GM18861 (cell line): ENCODE measurements around the gene ST7.
"Not testable (repeated sequence)": the region's sequence is repeated elsewhere in the genome, so short reads cannot be mapped to it uniquely, and the experiment has no call there.

Source experiments
- ATAC-seq: cut with Tn5 transposase; IDR thresholded peaks from one replicate; pipeline ENCODE4 v1.9.1; 2021; ENCODE audit not compliant: unreplicated experiment

ST7 gene

GRCh38 chr7:116953372-116953905, at the start of gene ST7:
Gene ST7, plus strand, starts transcription at chr7:116953501. Its CDS starts 40 bp downstream, at chr7:116953541.
- ATAC-seq = peak; percentile 21

DNA sequence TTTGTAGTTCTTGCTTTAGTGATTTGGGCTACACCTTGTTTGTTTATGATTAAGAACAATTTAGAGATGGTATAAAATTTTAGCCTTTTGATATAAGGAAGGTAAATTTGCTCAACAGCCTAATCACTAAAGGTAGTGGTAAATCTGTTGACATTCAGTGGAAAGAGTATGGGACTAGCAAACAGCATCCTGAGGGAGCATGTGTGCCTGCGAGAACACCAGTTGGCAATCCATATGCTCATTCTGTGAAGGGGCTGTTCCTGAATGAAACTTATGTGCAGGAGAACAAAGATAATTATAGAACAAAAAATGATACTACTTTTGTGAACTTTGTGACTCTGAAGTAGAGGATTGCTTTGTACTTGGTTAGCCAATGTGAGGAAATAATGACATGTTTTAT, 46.9 kb upstream of the ST7 start:
- no peak for ATAC-seq

DNA sequence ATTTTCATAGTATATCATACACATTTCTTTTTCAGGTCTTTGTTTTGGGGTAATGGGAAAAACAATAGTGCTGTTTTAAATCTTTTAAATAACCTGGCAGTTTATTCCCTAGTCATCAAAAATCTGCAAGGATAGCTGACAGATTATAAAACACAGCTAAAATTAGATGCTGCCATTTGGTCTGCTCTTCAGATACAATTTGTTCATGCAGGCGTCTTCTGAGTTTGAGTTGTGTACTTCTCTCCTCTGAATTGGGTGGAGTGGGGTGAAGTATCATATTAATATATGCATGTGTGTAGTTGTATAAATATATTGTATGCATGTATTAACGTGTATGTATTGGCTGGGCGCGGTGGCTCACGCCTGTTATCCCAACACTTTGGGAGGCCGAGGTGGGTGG, 42.9 kb upstream of the ST7 start:
- no peak for ATAC-seq

DNA sequence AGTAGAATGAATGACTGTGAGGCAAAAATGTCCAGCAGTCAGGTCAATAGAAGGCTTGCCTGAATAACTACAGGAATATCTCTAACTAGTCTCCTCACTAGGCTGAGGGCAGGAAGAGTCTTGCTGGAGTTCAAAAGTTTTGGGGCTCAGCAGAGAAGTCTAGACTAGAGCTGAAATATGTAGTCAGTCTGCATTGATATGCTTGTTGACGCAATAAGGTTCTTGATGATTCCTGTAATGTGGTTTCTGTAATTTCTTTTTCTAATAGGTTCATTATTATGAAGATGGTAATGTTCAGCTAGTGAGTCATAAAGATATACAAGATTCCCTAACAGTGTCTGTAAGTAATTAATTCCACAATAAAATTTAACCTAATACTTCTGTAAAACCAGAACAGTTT, 41.5 kb upstream of the ST7 start:
- ATAC-seq = no peak

DNA sequence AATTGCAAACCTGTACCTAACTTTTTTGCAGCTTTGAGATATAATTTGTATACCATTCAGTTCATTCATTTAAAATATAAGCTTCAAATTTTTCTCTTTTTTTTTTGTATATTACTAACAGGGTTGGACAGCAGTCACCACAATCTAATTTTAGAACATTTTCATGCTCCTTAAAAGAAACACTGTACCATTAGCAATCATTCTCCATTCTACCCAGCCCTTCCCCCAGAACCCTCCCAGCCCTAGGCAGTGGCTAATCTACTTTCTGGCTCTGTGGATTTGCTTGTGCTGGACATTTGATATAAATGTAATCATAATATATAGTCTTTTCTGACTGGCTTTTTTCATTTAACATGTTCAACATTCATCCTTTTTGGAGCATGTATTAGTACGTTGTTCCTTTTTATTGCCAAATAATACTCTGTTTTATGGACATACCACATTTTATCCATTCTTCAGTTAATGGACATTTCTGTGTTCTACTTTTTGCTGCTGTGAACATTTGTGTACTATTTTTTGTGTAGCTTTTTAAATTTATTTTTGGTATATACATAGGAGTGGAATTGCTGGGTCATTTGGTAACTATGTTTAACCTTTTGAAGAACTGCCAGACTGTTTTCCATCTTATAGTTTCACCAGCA, 40.9 kb upstream of the ST7 start:
- no peak for ATAC-seq

- ATAC-seq = no peak
Observed at GRCh38 chr7:116918704-116919103, 34.6 kb upstream of the ST7 start.

GRCh38 chr7:116920359-116920758, 32.9 kb upstream of the ST7 start:
- ATAC-seq = no peak

DNA sequence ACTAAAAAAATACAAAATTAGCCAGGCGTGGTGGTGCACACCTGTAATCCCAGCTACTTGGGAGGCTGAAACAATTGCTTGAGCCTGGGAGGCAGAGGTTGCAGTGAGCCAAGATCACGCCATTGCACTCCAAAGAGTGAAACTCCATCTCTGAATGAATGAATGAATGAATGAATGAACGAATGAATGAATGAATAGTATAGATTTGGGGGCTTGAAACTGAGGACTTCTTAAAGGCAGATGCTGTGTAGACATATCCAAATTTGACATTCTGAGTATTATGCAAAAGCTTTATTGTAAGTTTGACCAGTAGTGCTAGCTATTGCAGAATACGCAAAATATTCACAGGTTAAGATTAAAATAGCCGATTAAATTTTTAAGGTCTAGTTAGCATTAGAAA, 30.8 kb upstream of the ST7 start:
- no peak for ATAC-seq

- no peak for ATAC-seq
Observed at GRCh38 chr7:116924741-116925140, 28.6 kb upstream of the ST7 start.

GRCh38 chr7:116929021-116929420, 24.3 kb upstream of the ST7 start:
- ATAC-seq = no peak

- ATAC-seq = peak; percentile 77
Observed at GRCh38 chr7:116929914-116930913, 23.1 kb upstream of the ST7 start.

- ATAC-seq = no peak
Observed at GRCh38 chr7:116932566-116932965, 20.7 kb upstream of the ST7 start.

DNA sequence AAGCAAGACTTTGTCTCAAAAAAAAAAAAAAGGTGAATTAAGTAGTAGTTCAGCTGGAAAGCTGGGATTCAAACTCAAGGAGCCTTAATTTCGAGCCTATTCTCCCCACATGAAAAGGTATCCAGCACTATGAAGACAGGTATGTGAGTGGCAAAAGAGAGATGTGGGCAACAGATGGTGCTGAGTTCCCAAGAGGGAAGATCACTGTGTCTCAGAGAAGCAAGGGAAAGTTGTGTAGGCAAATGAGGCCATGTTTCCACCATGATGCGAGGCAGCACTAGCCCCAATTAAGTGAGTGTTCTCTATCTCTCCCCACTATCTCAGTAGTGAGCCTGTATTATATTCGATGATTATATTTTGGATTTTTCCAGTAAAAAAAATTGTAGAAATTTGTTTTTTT, 19.8 kb upstream of the ST7 start:
- no peak for ATAC-seq

- ATAC-seq = no peak
Observed at GRCh38 chr7:116934580-116934979, 18.7 kb upstream of the ST7 start.

DNA sequence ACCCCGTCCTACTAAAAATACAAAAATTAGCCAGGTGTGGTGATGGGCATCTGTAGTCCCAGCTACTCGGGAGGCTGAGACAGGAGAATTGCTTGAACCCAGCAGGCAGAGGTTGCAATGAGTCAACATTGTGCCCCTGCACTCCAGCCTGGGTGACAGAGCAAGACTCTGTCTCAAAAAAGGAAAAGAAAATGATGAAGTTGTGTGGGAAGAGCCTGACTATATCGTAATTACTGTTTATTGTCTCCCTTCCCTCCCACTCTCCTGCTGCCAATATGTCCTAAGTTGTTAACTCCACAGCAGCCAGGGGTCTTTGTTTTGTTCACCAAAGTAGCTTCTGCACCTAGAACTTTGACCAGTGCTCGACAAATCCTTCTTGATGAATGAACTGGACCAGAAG, 16.5 kb upstream of the ST7 start:
- ATAC-seq = not testable (repeated sequence)

DNA sequence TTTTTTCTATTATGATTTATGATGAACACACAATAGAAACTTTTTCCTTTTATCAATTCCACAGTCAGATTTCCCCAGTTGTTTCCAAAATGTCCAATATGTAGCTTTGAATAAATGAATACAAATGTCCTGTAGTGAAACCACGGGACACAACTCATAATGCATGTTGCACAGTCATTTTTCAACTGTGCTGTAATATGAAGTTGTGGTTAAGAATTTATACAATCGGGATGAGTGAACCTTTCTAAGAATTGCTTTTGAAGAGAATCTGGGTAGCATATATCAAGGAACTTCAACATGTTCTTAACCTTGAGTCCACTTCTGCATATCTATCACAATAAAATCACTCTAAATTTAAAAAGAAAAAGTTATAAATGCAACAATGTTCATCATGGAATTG, 14.6 kb upstream of the ST7 start:
- ATAC-seq = no peak

DNA sequence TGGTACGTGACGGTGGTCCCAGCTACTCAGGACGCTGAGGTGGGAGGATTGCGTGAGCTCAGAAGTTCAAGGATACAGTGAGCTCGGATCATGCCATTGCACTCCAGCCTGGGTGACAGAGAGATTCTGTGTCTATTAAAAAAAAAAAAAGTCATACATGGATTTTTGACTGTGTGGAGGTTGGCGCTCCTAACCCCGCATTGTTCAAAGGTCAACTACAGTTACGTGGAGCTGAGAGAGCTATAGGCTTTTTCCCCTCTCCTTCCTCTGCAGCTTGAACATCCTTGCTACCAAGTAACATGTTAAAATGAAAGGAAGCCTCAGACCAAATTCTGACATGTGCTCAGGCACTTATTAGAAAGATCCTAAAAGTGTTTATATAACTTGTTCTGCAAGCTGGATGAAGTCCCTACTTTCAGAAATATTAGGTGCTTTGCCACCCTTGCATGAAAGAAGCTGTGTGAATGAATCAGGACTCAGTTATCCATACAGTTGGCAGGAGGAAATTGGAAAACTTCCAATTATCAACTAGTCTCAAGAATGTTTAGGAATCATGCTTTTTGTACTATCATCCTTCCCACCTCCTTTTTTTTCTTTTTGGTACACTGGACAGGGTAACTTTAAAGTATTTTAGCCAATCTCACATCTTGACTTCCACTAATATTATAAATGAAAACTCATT, 12.5 kb upstream of the ST7 start:
- ATAC-seq = no peak

- no peak for ATAC-seq
Observed at GRCh38 chr7:116942504-116942903, 10.8 kb upstream of the ST7 start.

DNA sequence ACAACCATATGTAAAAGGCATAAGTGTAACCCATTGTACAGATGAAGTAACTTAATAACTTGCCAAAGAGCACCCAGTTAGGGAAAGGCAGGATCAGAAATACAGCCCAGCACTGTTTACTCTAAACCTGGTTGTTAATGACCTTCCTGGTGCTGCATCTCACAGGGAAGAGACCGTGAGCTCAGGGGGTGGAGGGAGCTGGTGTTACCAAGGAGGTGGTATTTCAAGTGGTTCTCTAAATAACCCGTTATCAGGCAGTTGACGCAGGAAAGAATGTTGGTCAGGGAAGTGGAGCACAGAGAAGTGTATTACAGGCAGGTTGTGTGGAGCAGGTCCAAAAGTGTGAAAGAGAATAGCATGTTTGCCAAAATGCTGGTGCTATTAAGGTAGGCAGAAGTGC, 4.4 kb upstream of the ST7 start:
- no peak for ATAC-seq

DNA sequence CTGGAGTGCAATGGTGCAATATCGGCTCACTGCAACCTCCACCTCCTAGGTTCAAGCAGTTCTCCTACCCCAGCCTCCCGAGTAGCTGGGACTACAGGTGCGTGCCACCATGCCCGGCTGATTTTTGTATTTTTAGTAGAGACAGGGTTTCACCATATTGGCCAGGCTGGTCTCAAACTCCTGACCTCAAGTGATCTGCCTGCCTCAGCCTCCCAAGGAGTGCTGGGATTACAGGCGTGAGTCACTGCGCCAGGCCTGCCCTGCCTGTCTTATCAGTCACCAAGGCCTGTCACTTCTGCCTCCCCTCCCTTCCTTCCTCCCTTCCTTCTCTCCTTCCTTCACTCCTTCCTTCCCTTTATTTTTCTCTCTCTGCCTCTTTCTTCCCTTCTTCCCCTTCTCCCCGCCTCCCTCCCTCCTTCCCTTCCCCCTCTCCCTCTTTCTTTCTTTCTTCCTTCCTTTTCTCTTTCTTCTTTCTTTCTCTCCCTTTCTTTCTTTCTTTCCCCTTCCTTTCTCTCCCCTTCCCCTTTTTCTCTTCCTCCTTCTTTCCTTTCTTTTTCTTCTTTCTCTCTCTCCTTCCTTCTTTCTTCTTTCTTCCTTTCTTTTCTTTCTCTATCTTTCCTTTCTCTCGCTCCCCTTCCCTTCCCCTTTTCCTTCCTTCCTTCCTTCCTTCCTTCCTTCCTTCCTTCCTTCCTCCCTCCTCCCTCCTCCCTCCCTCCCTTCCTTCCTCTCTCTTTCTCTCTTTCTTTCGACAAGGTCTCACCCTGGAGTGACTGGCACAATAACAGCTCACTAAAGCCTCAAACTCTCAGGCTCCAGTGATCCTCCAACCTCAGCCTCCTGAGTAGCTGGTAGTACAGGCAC, 3.1 kb upstream of the ST7 start:
- ATAC-seq = no peak
